Glomerular visceral epithelial cell (primary cell): ENCODE results near the gene RANBP3.

Experiments
- DNase-seq: peaks from one replicate; pipeline ENCODE4 v3.0.0-alpha.2; 2016; ENCODE audit errors: extremely low spot score

Gene RANBP3

GRCh38 chr19:5926641-5927440, 51.1 kb downstream of the RANBP3 start:
- no peak for DNase-seq

GRCh38 chr19:5925830-5926427, 52.0 kb downstream of the RANBP3 start:
- DNase-seq = no peak

GRCh38 chr19:5923356-5923755, 54.6 kb downstream of the RANBP3 start:
- no peak for DNase-seq

GRCh38 chr19:5922161-5922545, 55.8 kb downstream of the RANBP3 start:
- DNase-seq = no peak

- no peak for DNase-seq
These were observed 56.3 kb downstream of the RANBP3 start for GRCh38 chr19:5921516-5922160.

- DNase-seq = no peak
These were observed 59.4 kb downstream of the RANBP3 start for GRCh38 chr19:5918463-5919079.

- DNase-seq = no peak
These were observed 60.4 kb downstream of the RANBP3 start for GRCh38 chr19:5917431-5918107.

GRCh38 chr19:5916181-5916708, 61.7 kb downstream of the RANBP3 start:
- DNase-seq = no peak

GRCh38 chr19:5915782-5916165, 62.2 kb downstream of the RANBP3 start:
- DNase-seq = no peak

- no peak for DNase-seq
These were observed 62.8 kb downstream of the RANBP3 start for GRCh38 chr19:5914946-5915781.

- no peak for DNase-seq
These were observed 63.6 kb downstream of the RANBP3 start for GRCh38 chr19:5914358-5914774.

- DNase-seq = peak; percentile 92
These were observed 64.1 kb downstream of the RANBP3 start, which contains the start of gene CAPS for GRCh38 chr19:5913739-5914357. TSS of gene CAPS (plus strand) at chr19:5914254. CDS start at chr19:5914407, 153 bp downstream.

- no peak for DNase-seq
These were observed 66.6 kb downstream of the RANBP3 start for GRCh38 chr19:5911366-5911765.

- no peak for DNase-seq
These were observed 67.4 kb downstream of the RANBP3 start for GRCh38 chr19:5910638-5910907.

- no peak for DNase-seq
These were observed 69.0 kb downstream of the RANBP3 start for GRCh38 chr19:5908773-5909442.

- DNase-seq = no peak
These were observed 70.7 kb downstream of the RANBP3 start for GRCh38 chr19:5907241-5907640.

- DNase-seq = no peak
These were observed 72.7 kb downstream of the RANBP3 start for GRCh38 chr19:5905114-5905778.

GRCh38 chr19:5904352-5905113, 73.4 kb downstream of the RANBP3 start, which contains the start of gene VMAC:
TSS of gene VMAC (plus strand) at chr19:5904872. CDS start at chr19:5904891, 19 bp downstream.
- DNase-seq = peak; percentile 100
